HG02610 (cell line): ENCODE data around the gene NIBAN1.
"Not testable (repeated sequence)": the region's sequence is repeated elsewhere in the genome, so short reads cannot be mapped to it uniquely, and the experiment has no call there.

Experiments used
- ATAC-seq: cut with Tn5 transposase; IDR thresholded peaks from one replicate; pipeline ENCODE4 v1.9.1; 2021; ENCODE audit warnings: mild to moderate bottlenecking, moderate library complexity; ENCODE audit not compliant: unreplicated experiment

NIBAN1 gene

GRCh38 chr1:184974056-184974836 is at the start of gene NIBAN1:
Gene NIBAN1 (minus strand): TSS chr1:184974508. CDS start chr1:184974356, 152 bp downstream.
- peak; percentile 53 for ATAC-seq

GRCh38 chr1:185017966-185018365 is 43.7 kb upstream of the NIBAN1 start:
- ATAC-seq: no peak

- ATAC-seq: no peak
Observed at GRCh38 chr1:185017338-185017737, 43.0 kb upstream of the NIBAN1 start.

- no peak for ATAC-seq
Observed at GRCh38 chr1:185016880-185017279, 42.6 kb upstream of the NIBAN1 start.

- no peak for ATAC-seq
Observed at GRCh38 chr1:185015631-185016030, 41.3 kb upstream of the NIBAN1 start.

GRCh38 chr1:185014941-185015340 is 40.6 kb upstream of the NIBAN1 start:
- no peak for ATAC-seq

- ATAC-seq: no peak
Observed at GRCh38 chr1:185010361-185010760, 36.1 kb upstream of the NIBAN1 start.

- ATAC-seq: no peak
Observed at GRCh38 chr1:185008838-185009237, 34.5 kb upstream of the NIBAN1 start.

GRCh38 chr1:185001312-185001880 is 27.1 kb upstream of the NIBAN1 start:
- ATAC-seq: not testable (repeated sequence)

GRCh38 chr1:184999974-185000373 is 25.7 kb upstream of the NIBAN1 start:
- ATAC-seq: not testable (repeated sequence)

GRCh38 chr1:184994301-184994700 is 20.0 kb upstream of the NIBAN1 start:
- ATAC-seq: no peak

- ATAC-seq: no peak
Observed at GRCh38 chr1:184992271-184992670, 18.0 kb upstream of the NIBAN1 start.

GRCh38 chr1:184990204-184990603 is 15.9 kb upstream of the NIBAN1 start:
- ATAC-seq: no peak

- ATAC-seq: no peak
Observed at GRCh38 chr1:184988506-184988905, 14.2 kb upstream of the NIBAN1 start.

GRCh38 chr1:184987696-184988095 is 13.4 kb upstream of the NIBAN1 start:
- ATAC-seq: no peak

- no peak for ATAC-seq
Observed at GRCh38 chr1:184986250-184986649, 11.9 kb upstream of the NIBAN1 start.

GRCh38 chr1:184982002-184982954 is 8.0 kb upstream of the NIBAN1 start:
- peak; percentile 94 for ATAC-seq

GRCh38 chr1:184980726-184981125 is 6.4 kb upstream of the NIBAN1 start:
- ATAC-seq: no peak

GRCh38 chr1:184975208-184975870 is 1.0 kb upstream of the NIBAN1 start:
- no peak for ATAC-seq

- ATAC-seq: no peak
Observed at GRCh38 chr1:184974837-184975115, 468 bp upstream of the NIBAN1 start.
